Measurements from ENCODE around the gene CCNB1. TPM values are rescaled to one million over a fixed set of nuclear protein-coding genes. Genes with fewer than 3 reads are reported as not detected.

CCNB1 gene
- total RNA-seq, 2 experiments from 2014 or later = 1.4 to 1.5 TPM

DNA sequence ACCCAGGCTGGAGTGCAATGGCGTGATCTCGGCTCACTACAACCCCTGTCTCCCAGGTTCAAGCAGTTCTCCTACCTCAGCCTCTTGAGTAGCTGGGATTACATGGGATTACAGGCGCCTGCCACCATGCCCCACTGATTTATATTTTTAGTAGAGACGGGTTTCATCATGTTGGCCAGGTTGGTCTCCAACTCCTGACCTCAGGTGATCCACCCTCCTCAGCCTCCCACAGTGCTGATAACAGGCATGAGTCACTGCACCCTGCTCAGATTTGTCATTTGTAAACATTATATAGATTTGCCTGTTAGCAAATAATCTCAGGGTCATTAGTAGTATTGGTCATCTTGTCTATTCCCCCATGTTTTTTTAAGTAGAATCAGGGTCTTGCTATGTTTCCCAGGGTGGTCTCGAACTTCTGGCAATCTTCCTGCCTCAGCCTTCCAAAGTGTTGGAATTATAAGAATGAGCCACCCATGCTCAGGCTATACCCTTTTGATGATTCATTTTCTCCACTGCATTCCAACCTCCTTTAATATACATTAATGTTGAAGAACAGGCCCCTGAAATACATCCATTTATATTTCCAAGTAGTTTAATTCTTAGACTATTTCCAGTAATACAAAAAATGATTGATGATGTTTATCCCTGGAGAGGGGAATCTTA is 39.7 kb downstream of the CCNB1 start:
- Histone ChIP-seq H3K27me3 (ENCODE audit: control insufficient read depth in 1 of 2, insufficient read depth in 2 of 2, low read length in 2 of 2) (no peaks in the 10 kb centered on the region), H3K4me1 (ENCODE audit: insufficient read depth, low read length) (no peaks in the 10 kb centered on the region), H3K4me3 (ENCODE audit: low read length) (no peak overlapping the region), H3K9me3 (ENCODE audit: control insufficient read depth in 1 of 2, insufficient read depth in 1 of 2, low read length in 2 of 2) (no peaks in the 10 kb centered on the region), H3K36me3 (ENCODE audit: insufficient read depth, low read length) (peaks cover 2% of the 10 kb centered on the region), H3K27ac (ENCODE audit: low read depth in 1 of 2, low read length in 2 of 2) (no peak overlapping the region)
- ChIA-PET CTCF (no interaction called here), POLR2A (no interaction called here)
- Mint-ChIP-seq H3K4me1 (ENCODE audit: low read depth) (no peaks in the 10 kb centered on the region), H3K9me3 (no peaks in the 10 kb centered on the region), H3K27ac (no peak overlapping the region), H3K36me3 (ENCODE audit: low read depth) (peaks cover 3% of the 10 kb centered on the region), H3K27me3 (no peaks in the 10 kb centered on the region), H3K4me3 (no peak overlapping the region)
- intact Hi-C loops (cut with DNase I, micrococcal nuclease) = no loop called here
- no peak for ATAC-seq (ENCODE audit: poor library complexity)
- no peak for DNase-seq
- TF ChIP-seq, protein P1, sequence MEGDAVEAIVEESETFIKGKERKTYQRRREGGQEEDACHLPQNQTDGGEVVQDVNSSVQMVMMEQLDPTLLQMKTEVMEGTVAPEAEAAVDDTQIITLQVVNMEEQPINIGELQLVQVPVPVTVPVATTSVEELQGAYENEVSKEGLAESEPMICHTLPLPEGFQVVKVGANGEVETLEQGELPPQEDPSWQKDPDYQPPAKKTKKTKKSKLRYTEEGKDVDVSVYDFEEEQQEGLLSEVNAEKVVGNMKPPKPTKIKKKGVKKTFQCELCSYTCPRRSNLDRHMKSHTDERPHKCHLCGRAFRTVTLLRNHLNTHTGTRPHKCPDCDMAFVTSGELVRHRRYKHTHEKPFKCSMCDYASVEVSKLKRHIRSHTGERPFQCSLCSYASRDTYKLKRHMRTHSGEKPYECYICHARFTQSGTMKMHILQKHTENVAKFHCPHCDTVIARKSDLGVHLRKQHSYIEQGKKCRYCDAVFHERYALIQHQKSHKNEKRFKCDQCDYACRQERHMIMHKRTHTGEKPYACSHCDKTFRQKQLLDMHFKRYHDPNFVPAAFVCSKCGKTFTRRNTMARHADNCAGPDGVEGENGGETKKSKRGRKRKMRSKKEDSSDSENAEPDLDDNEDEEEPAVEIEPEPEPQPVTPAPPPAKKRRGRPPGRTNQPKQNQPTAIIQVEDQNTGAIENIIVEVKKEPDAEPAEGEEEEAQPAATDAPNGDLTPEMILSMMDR (IDR thresholded peaks at IDR 0.05) = no peak

- H3K27me3 Mint-ChIP-seq = no peaks in the 10 kb centered on the region
- no peak overlapping the region for H3K27ac Mint-ChIP-seq
- ChIA-PET POLR2A (no interaction called here), CTCF (no interaction called here)
- no peaks in the 10 kb centered on the region for H3K9me3 Mint-ChIP-seq
- no peaks in the 10 kb centered on the region for H3K4me1 Mint-ChIP-seq (ENCODE audit: low read depth)
- Histone ChIP-seq H3K27me3 (ENCODE audit: control insufficient read depth in 1 of 2, insufficient read depth in 2 of 2, low read length in 2 of 2) (no peaks in the 10 kb centered on the region), H3K4me3 (ENCODE audit: low read length) (no peak overlapping the region), H3K4me1 (ENCODE audit: insufficient read depth, low read length) (no peaks in the 10 kb centered on the region), H3K36me3 (ENCODE audit: insufficient read depth, low read length) (peaks cover 2% of the 10 kb centered on the region), H3K27ac (ENCODE audit: low read depth in 1 of 2, low read length in 2 of 2) (no peak overlapping the region), H3K9me3 (ENCODE audit: control insufficient read depth in 1 of 2, insufficient read depth in 1 of 2, low read length in 2 of 2) (no peaks in the 10 kb centered on the region)
- intact Hi-C loops (cut with DNase I, micrococcal nuclease) = loop anchor here (2.0 to 10.0 kb wide), 2 partner anchors 17 to 45 kb away; partner anchors contain the start of gene CCNB1 (in 1 of the 2)
- H3K4me3 Mint-ChIP-seq = no peak overlapping the region
- no peak for ATAC-seq (ENCODE audit: poor library complexity)
- DNase-seq = no peak
- H3K36me3 Mint-ChIP-seq (ENCODE audit: low read depth) = no peaks in the 10 kb centered on the region
- TF ChIP-seq, protein P1 (IDR thresholded peaks at IDR 0.05) = no peak
Measured at GRCh38 chr5:69209602-69210001, 42.7 kb downstream of the CCNB1 start.

GRCh38 chr5:69211200-69211599 is 44.2 kb downstream of the CCNB1 start:
- H3K36me3 ChIP-seq (ENCODE audit: insufficient read depth, low read length) = peaks cover 2% of the 10 kb centered on the region
- TF ChIP-seq, protein P1 (IDR thresholded peaks at IDR 0.05) = no peak

More at GRCh38 chr5:69211200-69211599, 44.2 kb downstream of the CCNB1 start:
- peaks cover 8% of the 10 kb centered on the region for H3K4me1 Mint-ChIP-seq (ENCODE audit: low read depth)
- ChIA-PET POLR2A (no interaction called here), CTCF (no interaction called here)
- H3K27ac ChIP-seq (ENCODE audit: low read depth in 1 of 2, low read length in 2 of 2) = no peak overlapping the region
- no peak overlapping the region for H3K27ac Mint-ChIP-seq
- no peaks in the 10 kb centered on the region for H3K9me3 Mint-ChIP-seq
- no peaks in the 10 kb centered on the region for H3K36me3 Mint-ChIP-seq (ENCODE audit: low read depth)
- no peak for DNase-seq
- no peaks in the 10 kb centered on the region for H3K27me3 ChIP-seq (ENCODE audit: control insufficient read depth in 1 of 2, insufficient read depth in 2 of 2, low read length in 2 of 2)
- no peaks in the 10 kb centered on the region for H3K9me3 ChIP-seq (ENCODE audit: control insufficient read depth in 1 of 2, insufficient read depth in 1 of 2, low read length in 2 of 2)
- ATAC-seq (ENCODE audit: poor library complexity) = no peak
- no peak overlapping the region for H3K4me3 ChIP-seq (ENCODE audit: low read length)
- H3K4me1 ChIP-seq (ENCODE audit: insufficient read depth, low read length) = no peaks in the 10 kb centered on the region
- no peak overlapping the region for H3K4me3 Mint-ChIP-seq
- H3K27me3 Mint-ChIP-seq = no peaks in the 10 kb centered on the region
- intact Hi-C loops (cut with DNase I, micrococcal nuclease) = loop anchor here (2.0 to 10.0 kb wide), 2 partner anchors 18 to 46 kb away; partner anchors contain the start of gene CCNB1 (in 1 of the 2)

Measured in CD4-positive, alpha-beta T cell (primary cell).